Ectodermal cell (in vitro differentiated cells): ENCODE results near the gene ILKAP.
"Not testable (repeated sequence)": the region's sequence is repeated elsewhere in the genome, so short reads cannot be mapped to it uniquely, and the experiment has no call there.

ENCODE experiments used
- H3K27ac ChIP-seq: 2 replicates; pipeline ENCODE4 v1.7.0; 2013; ENCODE audit warnings: mild to moderate bottlenecking, low read depth, low read length; ENCODE audit not compliant: insufficient read depth, poor library complexity, severe bottlenecking
- H3K27me3 ChIP-seq: 2 replicates; pipeline ENCODE4 v1.7.0; 2013; ENCODE audit warnings: mild to moderate bottlenecking, low read length; ENCODE audit not compliant: insufficient read depth, control insufficient read depth, poor library complexity, severe bottlenecking
- H3K36me3 ChIP-seq: one replicate; pipeline ENCODE4 v1.7.0; 2013; ENCODE audit warnings: low read length; ENCODE audit not compliant: control insufficient read depth, insufficient read depth
- H3K4me1 ChIP-seq: one replicate; pipeline ENCODE4 v1.7.0; 2013; ENCODE audit warnings: low read length; ENCODE audit not compliant: control insufficient read depth, insufficient read depth
- H3K4me3 ChIP-seq: 2 replicates; pipeline ENCODE4 v1.7.0; 2013; ENCODE audit warnings: low read depth, low read length, control low read depth; ENCODE audit not compliant: insufficient read depth
- H3K9me3 ChIP-seq: 2 replicates; pipeline ENCODE4 v1.7.0; 2013; ENCODE audit warnings: mild to moderate bottlenecking, low read length, moderate library complexity; ENCODE audit not compliant: control insufficient read depth
- WGBS, 2 experiments: methylation state at CpG; one replicate each; pipeline ENCODE4 v1.1.7; 2013; ENCODE audit warnings: missing lambda C conversion rate in 2 of 2; 5-methylcytosine and 5-hydroxymethylcytosine counted together

Gene ILKAP

GRCh38 chr2:238172439-238172838, 31.1 kb downstream of the ILKAP start:
- Histone ChIP-seq H3K9me3 (no peaks in the 10 kb centered on the region), H3K27me3 (no peaks in the 10 kb centered on the region), H3K4me1 (no peaks in the 10 kb centered on the region), H3K27ac (no peak overlapping the region), H3K4me3 (no peak overlapping the region), H3K36me3 (peaks cover 25% of the 10 kb centered on the region)
- WGBS, 2 experiments = 92 to 94% methylated on average over 14 of the region's 14 CpGs

DNA sequence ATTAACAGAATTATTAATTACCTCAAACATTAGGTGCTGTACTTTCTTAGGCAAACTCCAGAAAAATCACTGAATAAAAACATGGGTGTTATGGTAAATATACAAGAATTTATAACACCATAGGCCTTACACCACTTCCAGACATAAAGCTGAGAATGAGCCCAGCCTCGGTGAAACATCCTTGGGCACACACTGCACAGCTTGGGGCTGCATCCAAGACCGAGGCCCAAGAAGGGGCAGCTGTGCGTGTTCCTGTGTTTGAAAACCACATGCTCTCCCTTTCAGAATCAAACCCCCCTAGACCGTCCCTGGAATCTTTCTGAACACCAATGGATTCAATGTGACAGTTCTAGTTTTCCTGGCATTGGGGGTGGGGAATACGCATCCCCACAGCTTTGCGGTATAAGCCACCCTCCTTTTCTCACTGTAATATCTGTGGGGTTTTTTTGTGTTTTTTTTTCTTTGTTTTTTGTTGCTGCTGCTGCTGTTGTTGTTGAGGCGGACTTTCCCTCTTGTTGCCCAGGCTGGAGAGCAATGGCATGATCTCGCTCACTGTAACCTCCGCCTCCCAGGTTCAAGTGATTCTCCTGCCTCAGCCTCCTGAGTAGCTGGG, 31.8 kb downstream of the ILKAP start:
- H3K4me3 ChIP-seq = no peak overlapping the region
- H3K4me1 ChIP-seq = no peaks in the 10 kb centered on the region
- no peaks in the 10 kb centered on the region for H3K27me3 ChIP-seq
- H3K9me3 ChIP-seq = no peaks in the 10 kb centered on the region
- H3K36me3 ChIP-seq = peaks cover 25% of the 10 kb centered on the region
- WGBS, 2 experiments = 96 to 98% methylated on average over 9 of the region's 9 CpGs
- H3K27ac ChIP-seq = no peak overlapping the region

DNA sequence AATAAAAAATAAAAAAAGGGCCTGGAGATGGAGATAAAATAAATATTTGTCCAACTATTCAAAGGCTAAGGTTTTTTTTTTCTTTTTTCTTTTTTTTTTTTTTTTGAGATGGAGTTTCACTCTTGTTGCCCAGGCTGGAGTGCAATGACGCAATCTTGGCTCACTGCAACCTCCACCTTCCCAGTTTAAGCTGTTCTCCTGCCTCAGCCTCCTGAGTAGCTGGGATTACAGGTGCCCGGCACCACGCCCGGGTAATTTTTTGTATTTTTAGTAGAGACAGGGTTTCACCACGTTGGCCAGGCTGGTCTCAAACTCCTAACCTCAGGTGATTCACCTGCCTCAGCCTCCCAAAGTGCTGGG, 32.4 kb downstream of the ILKAP start:
- H3K4me1 ChIP-seq, H3K27ac ChIP-seq, H3K9me3 ChIP-seq, H3K4me3 ChIP-seq, H3K27me3 ChIP-seq: not testable (repeated sequence)
- WGBS, 2 experiments = 89 to 93% methylated on average over 5 of the region's 5 CpGs
- peaks cover 25% of the 10 kb centered on the region for H3K36me3 ChIP-seq

DNA sequence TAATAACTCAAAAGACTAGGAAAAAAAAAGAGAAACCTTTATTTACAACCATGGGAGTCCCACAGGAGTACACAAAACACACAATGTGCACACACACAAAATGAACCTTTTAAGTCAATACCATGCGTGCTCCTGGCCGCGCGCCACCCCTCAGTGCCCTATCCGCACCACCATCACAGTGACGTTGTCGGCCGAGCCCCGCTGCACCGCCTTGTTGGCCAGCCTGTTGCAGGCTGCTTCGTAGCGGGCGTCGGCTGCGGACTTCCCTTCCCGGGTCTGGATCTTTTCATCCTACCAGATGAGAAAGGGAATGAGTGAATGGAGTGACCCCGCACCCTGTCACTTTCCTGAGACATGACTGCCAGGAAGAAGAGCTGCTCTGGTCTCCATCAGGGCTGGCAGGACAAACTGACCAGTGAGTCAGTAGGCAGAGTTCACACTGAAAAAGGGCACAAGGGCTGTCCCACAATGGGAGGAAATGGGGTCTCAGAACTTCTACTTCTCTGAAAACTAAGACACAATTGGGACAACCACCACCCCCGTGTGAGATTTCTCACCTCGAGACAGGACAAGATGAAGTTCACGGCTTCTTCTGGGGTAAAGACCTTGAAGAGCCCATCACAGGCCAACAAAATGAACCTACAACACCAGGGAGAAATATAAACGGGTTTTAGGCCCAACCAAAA, 33.0 kb downstream of the ILKAP start:
- no peaks in the 10 kb centered on the region for H3K9me3 ChIP-seq
- peaks cover 4% of the 10 kb centered on the region for H3K27me3 ChIP-seq
- H3K4me3 ChIP-seq = no peak overlapping the region
- peaks cover 23% of the 10 kb centered on the region for H3K36me3 ChIP-seq
- no peak overlapping the region for H3K27ac ChIP-seq
- WGBS, 2 experiments = 95% methylated on average over 20 to 21 of the region's 21 CpGs
- H3K4me1 ChIP-seq = no peaks in the 10 kb centered on the region

DNA sequence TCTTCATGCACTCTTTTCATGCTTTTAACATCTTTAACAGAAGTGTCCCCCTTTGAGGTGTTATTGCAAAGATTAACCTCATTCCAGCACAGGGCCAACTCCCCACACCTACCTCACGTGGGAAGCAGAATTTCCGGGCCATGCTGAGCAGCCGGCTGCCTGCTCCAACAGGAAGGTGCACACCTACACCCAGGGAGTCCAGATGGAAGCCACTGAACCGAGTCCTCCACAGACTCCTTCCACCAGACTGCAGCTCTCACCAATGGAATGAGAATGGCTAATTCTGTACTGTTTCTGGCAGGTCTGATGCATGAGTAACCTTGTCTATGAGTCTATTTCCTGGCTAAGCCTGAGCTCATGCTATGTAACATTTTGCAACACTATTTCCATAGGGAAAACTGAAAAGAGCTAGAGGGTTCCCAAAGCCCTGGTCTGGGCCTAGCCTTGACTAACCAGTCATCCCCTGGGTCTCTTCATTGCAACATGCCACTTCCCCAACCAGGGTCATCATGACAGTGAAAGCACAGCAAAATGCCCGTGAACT, 33.7 kb downstream of the ILKAP start:
- Histone ChIP-seq H3K27me3 (peaks cover 12% of the 10 kb centered on the region), H3K9me3 (no peaks in the 10 kb centered on the region), H3K4me1 (no peaks in the 10 kb centered on the region), H3K36me3 (peaks cover 20% of the 10 kb centered on the region), H3K27ac (no peak overlapping the region), H3K4me3 (no peak overlapping the region)
- WGBS, 2 experiments = 92 to 94% methylated on average over 5 of the region's 5 CpGs

DNA sequence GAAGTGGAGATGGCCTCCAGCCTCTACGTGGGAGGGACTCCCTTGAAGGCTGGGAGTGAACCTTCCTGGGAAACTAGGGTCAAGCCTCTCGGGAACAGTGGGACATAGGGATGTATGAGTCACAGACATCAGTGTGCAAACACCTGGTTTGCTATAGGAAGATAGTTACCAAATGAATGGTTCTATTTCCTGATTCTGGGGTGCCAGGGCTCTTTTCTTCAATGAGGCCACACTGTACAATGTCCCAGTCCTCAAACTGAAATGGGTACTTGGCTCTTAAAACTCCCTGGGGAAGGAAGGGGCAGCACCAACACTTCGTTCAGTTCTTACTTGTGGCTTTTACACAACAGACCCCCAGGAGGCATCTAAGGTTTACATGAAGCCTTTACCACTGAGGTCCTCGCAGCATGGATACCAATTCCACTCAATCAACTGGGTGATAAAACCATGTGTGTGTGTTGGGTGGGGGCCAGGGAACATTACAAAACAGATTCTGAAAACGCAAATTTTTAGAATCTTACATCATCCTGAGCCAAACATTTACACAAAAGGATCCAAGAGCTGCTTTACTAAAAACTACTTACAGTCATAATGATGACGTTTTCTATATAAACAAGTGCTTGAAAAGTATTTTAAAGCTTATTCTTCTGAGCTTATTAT, 34.3 kb downstream of the ILKAP start:
- H3K27ac ChIP-seq = no peak overlapping the region
- no peaks in the 10 kb centered on the region for H3K4me1 ChIP-seq
- H3K4me3 ChIP-seq = no peak overlapping the region
- 87 to 93% methylated on average over 5 to 6 of the region's 6 CpGs for WGBS, 2 experiments
- peaks cover 20% of the 10 kb centered on the region for H3K36me3 ChIP-seq
- peaks cover 18% of the 10 kb centered on the region for H3K27me3 ChIP-seq
- H3K9me3 ChIP-seq = no peaks in the 10 kb centered on the region

DNA sequence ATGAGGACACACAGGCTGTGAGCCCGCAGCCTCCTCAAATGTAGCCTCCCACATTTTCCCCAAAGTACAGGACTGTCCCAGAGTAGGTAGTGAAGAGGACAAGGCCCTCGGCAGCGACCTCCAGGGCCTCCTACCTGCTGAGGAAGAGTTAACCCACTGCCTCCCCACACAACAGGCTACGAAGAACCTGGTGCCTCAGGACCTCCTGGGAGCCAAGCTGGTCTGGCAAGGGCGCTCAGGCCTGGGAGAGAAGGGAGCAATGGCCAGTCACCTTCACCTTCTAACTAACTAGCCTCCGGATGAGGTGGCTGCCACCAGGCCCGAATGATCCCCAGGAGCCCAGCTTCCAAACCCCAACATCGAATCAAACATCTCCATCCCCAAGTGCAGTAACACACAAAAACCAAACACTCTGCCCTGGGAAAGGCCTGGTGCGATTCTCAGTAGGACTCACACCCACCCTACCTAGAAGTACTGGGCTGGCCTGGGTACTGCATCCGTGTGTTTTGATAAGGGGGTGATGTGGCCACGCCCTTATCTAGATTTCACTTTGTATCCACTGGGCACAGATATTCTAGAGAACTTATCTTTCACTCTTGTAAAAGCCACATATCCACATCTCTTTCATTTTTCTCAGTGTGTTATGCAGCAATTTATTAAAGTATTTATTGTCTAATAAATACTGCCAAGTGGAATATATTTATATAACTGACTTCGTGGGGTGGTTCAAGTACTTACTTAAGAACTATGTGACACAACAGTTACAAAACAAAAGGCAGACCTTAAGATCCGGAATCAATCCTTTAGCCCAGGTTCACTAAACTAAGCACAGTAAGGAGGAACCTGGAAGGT, 35.1 kb downstream of the ILKAP start:
- Histone ChIP-seq H3K4me3 (no peak overlapping the region), H3K4me1 (no peaks in the 10 kb centered on the region), H3K27ac (no peak overlapping the region), H3K36me3 (peaks cover 15% of the 10 kb centered on the region), H3K9me3 (no peaks in the 10 kb centered on the region), H3K27me3 (peaks cover 25% of the 10 kb centered on the region)
- WGBS, 2 experiments = 93 to 96% methylated on average over 11 to 13 of the region's 13 CpGs

DNA sequence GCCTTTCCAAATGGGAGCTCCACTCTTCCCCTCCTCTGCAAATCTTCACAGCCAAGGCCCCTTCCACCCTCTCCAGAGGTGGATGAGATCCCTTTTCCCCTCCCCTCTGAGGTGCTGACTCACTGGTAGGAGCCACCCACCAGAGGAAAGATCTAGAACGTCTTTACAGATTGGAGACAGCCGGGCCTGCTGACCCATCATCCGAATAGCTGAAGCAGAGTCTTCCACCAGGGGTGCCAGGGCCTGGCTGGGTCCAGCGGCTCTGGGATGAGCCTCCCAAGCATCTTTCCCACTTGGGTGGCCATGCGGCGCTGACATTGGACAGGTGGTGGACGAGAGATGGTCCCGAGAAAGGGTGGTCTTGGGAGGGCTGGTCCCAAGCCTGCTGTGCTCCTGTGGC, 35.7 kb downstream of the ILKAP start:
- peaks cover 32% of the 10 kb centered on the region for H3K27me3 ChIP-seq
- no peaks in the 10 kb centered on the region for H3K9me3 ChIP-seq
- H3K27ac ChIP-seq = no peak overlapping the region
- H3K36me3 ChIP-seq = peaks cover 15% of the 10 kb centered on the region
- H3K4me1 ChIP-seq = no peaks in the 10 kb centered on the region
- 94 to 95% methylated on average over 8 of the region's 8 CpGs for WGBS, 2 experiments
- H3K4me3 ChIP-seq = no peak overlapping the region

- H3K27ac ChIP-seq = no peak overlapping the region
- H3K4me3 ChIP-seq = no peak overlapping the region
- H3K27me3 ChIP-seq = peaks cover 36% of the 10 kb centered on the region
- no peaks in the 10 kb centered on the region for H3K4me1 ChIP-seq
- H3K36me3 ChIP-seq = peaks cover 15% of the 10 kb centered on the region
- WGBS, 2 experiments = 92% methylated on average over 7 of the region's 7 CpGs
- no peaks in the 10 kb centered on the region for H3K9me3 ChIP-seq
Measured at GRCh38 chr2:238167344-238167715, 36.2 kb downstream of the ILKAP start.
